Lower lobe of right lung (tissue), 2 donors: Measurements from ENCODE around the gene HLA-DOA. TPM values are rescaled to one million over a fixed set of nuclear protein-coding genes. Genes with fewer than 3 reads are reported as not detected.
A peak's percentile ranks its signal among the peaks of the same experiment; 100 is the strongest.

Experiments used
- ATAC-seq, 2 donors: fragments of 200-7000 bp; cut with Tn5 transposase; one replicate each; pipeline ENCODE4 v1.9.1; 2020 to 2022; ENCODE audit warnings: mild to moderate bottlenecking in 2 of 2, moderate library complexity in 2 of 2
- DNase-seq: peaks from one replicate; pipeline ENCODE4 v3.0.0-alpha.2; 2020
- H3K27ac ChIP-seq: fragments of 200-600 bp; one replicate; pipeline ENCODE4 v1.8.0; 2022
- H3K27me3 ChIP-seq: fragments of 200-600 bp; one replicate; pipeline ENCODE4 v1.8.0; 2022; ENCODE audit warnings: low read depth
- H3K36me3 ChIP-seq: fragments of 200-600 bp; one replicate; pipeline ENCODE4 v1.8.0; 2022; ENCODE audit warnings: mild to moderate bottlenecking
- H3K4me1 ChIP-seq: fragments of 200-600 bp; one replicate; pipeline ENCODE4 v1.8.0; 2022
- H3K4me3 ChIP-seq: fragments of 200-600 bp; one replicate; pipeline ENCODE4 v1.8.0; 2022; ENCODE audit warnings: mild to moderate bottlenecking
- H3K9me3 ChIP-seq: fragments of 200-600 bp; one replicate; pipeline ENCODE4 v1.8.0; 2022
- intact Hi-C: fragments of 100-400 bp; cut with DNase I; formaldehyde crosslinking; loops from one replicate; pipeline ENCODE4 v1.11.0; 2022
- total RNA-seq: library from RNA; stranded (reverse); fragmentation: NEBNext Ultra II Directional; extraction: Animal tissue kit (Norgen Biotek cat#: 25700); gene quantifications from one replicate; pipeline ENCODE4 v1.2.1, GENCODE V29; 2021
- TF ChIP-seq, protein P1 (sequence below): fragments of 200-600 bp; IDR thresholded peaks from one replicate; pipeline ENCODE4 v1.8.0; 2022; ENCODE audit warnings: antibody characterized with exemption, mild to moderate bottlenecking
- donor health status: DM: no; HTN: yes; CAD: no; lungs with severe emphysema.

Gene HLA-DOA
- total RNA-seq, 1 donor from 2014 or later: 31.2 TPM

DNA sequence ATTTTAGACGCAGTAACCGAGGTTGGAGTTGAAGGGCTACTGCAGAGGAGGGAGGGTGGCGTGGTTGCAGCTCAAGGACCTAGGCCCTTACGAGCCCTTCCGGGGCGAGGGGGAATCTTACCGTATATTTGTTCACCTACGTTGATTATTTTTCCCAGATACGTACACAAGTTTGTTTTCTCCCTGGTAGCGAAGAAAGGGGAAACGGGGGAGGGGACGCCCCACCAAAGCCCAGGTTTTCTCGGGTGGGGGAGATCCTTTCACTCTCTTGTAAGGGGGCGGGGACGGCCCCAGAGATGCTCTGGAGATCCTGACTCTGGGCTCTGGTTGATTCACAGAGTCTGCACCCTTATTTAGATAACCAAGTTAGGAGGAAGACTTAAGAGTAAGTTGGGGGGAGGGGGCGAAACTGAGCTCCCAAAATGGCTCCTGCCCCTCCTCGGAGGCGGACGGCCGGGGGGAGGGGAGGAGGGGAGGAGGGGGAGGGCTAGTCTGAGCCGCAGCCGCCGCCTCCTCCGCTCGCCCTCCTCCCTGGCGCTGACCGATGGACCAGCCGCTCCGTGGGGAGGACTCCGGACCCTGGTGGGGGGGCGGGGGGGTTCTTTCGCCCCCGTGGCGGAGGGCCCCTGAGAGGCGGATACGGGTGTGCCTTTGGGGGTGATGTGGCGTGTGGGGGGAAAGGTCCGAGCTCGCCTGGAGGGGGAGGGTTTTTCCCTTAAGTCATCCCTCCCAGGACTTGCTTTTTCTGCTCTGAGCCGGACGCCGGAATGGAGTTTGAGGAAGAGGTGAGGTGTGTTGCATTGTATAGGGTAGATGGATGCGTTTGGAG lies 38.8 kb downstream of the HLA-DOA start:
- Histone ChIP-seq H3K27me3 (no peaks in the 10 kb centered on the region), H3K36me3 (peaks cover 32% of the 10 kb centered on the region), H3K4me3 (peak overlapping the region; percentile 96), H3K27ac (peak overlapping the region; percentile 98), H3K9me3 (no peaks in the 10 kb centered on the region), H3K4me1 (peaks cover 30% of the 10 kb centered on the region)
- intact Hi-C loops: no loop called here
- TF ChIP-seq, protein P1, sequence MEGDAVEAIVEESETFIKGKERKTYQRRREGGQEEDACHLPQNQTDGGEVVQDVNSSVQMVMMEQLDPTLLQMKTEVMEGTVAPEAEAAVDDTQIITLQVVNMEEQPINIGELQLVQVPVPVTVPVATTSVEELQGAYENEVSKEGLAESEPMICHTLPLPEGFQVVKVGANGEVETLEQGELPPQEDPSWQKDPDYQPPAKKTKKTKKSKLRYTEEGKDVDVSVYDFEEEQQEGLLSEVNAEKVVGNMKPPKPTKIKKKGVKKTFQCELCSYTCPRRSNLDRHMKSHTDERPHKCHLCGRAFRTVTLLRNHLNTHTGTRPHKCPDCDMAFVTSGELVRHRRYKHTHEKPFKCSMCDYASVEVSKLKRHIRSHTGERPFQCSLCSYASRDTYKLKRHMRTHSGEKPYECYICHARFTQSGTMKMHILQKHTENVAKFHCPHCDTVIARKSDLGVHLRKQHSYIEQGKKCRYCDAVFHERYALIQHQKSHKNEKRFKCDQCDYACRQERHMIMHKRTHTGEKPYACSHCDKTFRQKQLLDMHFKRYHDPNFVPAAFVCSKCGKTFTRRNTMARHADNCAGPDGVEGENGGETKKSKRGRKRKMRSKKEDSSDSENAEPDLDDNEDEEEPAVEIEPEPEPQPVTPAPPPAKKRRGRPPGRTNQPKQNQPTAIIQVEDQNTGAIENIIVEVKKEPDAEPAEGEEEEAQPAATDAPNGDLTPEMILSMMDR: no peak
- peak; percentile 59 to 66 for ATAC-seq
- DNase-seq: peak; percentile 90

DNA sequence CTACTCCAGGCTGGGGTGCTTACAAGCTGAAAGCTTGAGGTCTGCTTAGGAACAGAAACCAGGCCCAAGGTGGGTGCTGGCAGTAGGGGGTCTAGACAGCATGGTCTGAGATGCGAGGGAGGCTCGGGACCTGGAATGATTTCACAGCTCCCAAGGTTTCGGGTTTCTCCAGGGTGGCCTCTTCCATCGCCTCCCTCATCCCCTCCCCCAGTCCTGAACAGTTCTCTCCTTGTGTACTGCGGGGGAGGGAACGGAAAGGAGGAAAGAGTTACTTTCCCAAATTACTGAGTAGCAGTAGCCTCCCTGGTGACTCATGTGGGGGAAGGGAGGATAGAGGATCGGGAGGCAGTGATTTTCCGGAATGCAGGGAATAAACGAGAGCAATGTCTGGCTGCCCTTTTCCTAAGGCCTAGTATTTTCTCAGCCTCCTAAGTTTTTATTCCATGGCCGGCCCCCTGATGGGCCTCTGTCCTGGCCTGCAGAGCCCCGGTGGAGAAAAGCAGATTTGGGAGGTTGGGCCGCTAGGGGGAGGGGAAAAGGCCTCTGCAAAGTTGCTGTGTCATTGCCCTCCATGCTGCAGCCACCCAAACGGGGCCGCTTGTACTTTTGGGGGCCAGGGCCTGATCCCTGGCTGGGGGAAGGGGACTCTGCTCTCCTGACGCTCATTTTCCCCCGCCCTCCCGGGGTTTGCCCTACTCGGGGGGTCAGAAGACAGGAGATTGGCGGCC lies 39.5 kb downstream of the HLA-DOA start:
- intact Hi-C loops: no loop called here
- Histone ChIP-seq H3K27ac (peak overlapping the region; percentile 98), H3K4me3 (peak overlapping the region; percentile 96), H3K9me3 (no peaks in the 10 kb centered on the region), H3K36me3 (peaks cover 24% of the 10 kb centered on the region), H3K4me1 (peaks cover 23% of the 10 kb centered on the region), H3K27me3 (no peaks in the 10 kb centered on the region)
- ATAC-seq (peak in 1 of 2 donors; percentile 16), DNase-seq (peak; percentile 76)
- TF ChIP-seq, protein P1: peak; percentile 28

DNA sequence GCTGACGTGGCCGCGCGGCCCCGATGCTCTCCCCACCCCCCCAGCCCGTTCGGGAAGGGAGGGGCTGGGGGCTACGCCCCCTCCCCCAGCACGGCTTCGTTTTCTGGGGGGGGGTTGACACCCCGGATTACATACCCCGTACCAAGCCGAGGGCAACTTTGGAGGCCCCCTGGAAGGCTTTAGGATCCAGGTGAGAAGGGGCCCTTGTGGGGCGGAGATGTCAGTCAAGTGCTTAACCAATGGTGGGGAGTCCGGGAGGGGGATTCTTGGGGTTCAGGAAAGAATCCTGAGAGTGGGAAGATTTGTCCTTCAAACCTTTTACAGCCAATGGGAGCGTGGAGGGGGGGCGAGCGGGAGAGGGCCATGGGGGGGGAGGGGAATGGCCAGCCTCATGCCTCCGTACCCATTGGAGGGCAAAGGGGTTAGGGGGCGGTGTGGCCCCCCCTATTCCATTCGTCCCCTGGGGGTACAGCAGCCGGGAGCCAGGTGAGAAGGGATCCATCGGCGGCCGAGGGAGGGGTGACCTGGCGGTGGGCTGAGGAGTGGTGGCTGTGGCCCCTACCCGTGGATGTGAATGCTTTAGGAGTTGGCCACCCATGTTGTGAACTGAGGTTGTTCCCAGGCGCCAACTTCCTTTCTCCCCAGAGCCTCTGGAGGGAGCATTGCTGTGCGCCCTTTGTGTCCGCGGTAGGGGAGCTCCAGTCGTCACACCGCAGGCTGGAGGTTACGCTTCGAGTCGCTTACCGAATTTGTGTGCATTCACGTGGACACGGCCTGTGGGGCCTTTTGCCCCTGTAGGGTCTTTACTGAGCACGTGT lies 40.3 kb downstream of the HLA-DOA start:
- H3K9me3 ChIP-seq: no peaks in the 10 kb centered on the region
- intact Hi-C loops: no loop called here

DNA sequence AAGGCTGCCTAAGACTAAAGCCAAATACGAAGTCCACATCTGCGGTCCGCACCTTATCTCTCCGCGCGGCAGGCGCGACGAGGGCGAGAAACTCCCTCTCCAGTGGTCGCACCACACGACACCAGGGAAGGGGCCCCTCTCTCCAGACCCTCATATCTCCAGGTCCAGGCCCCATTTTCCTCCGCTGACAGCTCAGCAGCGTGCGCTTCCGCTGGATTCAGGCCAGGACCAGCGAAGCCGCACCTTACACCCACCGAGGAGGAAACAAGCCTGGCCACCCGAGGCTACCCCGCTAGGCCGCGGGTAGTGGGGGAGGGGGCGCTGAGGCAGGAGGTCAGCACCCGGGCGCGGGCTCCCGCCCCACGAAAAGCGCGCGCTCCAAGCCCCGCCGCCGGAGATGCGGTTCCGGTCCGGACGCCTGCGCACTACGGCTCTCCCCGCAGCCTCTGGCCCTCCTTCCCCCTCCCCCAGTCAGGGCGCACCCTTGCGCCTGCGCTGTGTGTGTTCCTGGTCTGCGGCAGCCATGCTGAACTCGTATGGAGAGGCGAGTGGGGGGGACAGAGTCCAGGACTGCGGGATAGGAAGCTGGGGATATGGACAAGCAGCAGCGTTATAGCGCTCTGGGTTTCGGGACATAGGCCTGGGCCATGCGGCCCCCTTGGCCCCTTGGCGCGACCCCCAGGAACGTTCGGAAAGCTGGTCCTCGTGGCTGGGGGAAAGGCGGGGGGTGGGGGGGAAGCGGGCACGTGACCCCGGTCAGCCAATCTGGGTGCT lies 41.1 kb downstream of the HLA-DOA start, which contains the start of gene BRD2:
BRD2 (plus strand) TSS at position 502 of the 774 bp plus-strand sequence. CDS start 4,305 bp downstream, outside the sequence.
- peaks cover 8% of the 10 kb centered on the region for H3K36me3 ChIP-seq
- no peaks in the 10 kb centered on the region for H3K9me3 ChIP-seq
- intact Hi-C loops: no loop called here
- DNase-seq (peak; percentile 96), ATAC-seq (peak; percentile 78 to 85)
- H3K4me3 ChIP-seq: peak within 1 kb of the TSS; percentile 96
- TF ChIP-seq, protein P1: no peak
- peaks cover 16% of the 10 kb centered on the region for H3K4me1 ChIP-seq
- no peaks in the 10 kb centered on the region for H3K27me3 ChIP-seq
- peak within 1 kb of the TSS; percentile 98 for H3K27ac ChIP-seq

More for the DNA sequence above, 40.3 kb downstream of the HLA-DOA start:
- ATAC-seq (peak; percentile 56 to 61), DNase-seq (peak; percentile 75)
- Histone ChIP-seq H3K27ac (peak overlapping the region; percentile 98), H3K36me3 (peaks cover 16% of the 10 kb centered on the region), H3K27me3 (no peaks in the 10 kb centered on the region), H3K4me1 (peaks cover 16% of the 10 kb centered on the region), H3K4me3 (peak overlapping the region; percentile 96)
- TF ChIP-seq, protein P1: no peak
